HepG2 (cell line): ENCODE results near the gene C2CD3. TPM values are rescaled to one million over a fixed set of nuclear protein-coding genes. Genes with fewer than 3 reads are reported as not detected.
A peak's percentile ranks its signal among the peaks of the same experiment; 100 is the strongest.

Experiments
- EEA1 ChIP-seq: sonication (generic); formaldehyde crosslinking; IDR thresholded peaks from 2 replicates; pipeline ENCODE4 v1.5.1; 2020; ENCODE audit warnings: mild to moderate bottlenecking, missing genetic modification reagents, borderline replicate concordance
- EHMT2 ChIP-seq: fragments of 200-600 bp; sonication (generic); IDR thresholded peaks from 2 replicates; pipeline ENCODE4 v1.7.0; 2017; ENCODE audit warnings: antibody characterized with exemption, low read depth, low read length, borderline replicate concordance
- HCFC1 ChIP-seq: fragments of 150-350 bp; IDR thresholded peaks from 2 replicates; pipeline ENCODE4 v1.6.1; 2014; ENCODE audit warnings: low read depth, low read length
- HDAC6 ChIP-seq: fragments of 200-600 bp; sonication (generic); IDR thresholded peaks from 2 replicates; pipeline ENCODE4 v1.7.0; 2017; ENCODE audit warnings: mild to moderate bottlenecking, antibody characterized with exemption, low read length, low read depth
- KIAA2018 ChIP-seq: sonication (generic); formaldehyde crosslinking; IDR thresholded peaks from 2 replicates; pipeline ENCODE4 v1.5.0; 2020; ENCODE audit warnings: mild to moderate bottlenecking, missing genetic modification reagents, borderline replicate concordance
- MIXL1 ChIP-seq: IDR thresholded peaks from 2 replicates; pipeline ENCODE4 v1.6.1; 2016
- ONECUT2 ChIP-seq: sonication (generic); formaldehyde crosslinking; IDR thresholded peaks from 2 replicates; pipeline ENCODE4 v1.4.0; 2020; ENCODE audit warnings: missing genetic modification reagents
- POLR2A ChIP-seq, 2 experiments: IDR thresholded peaks; 2 replicates each; pipeline ENCODE4 v1.6.1; 2011; ENCODE audit warnings: low read depth in 2 of 2, low read length in 2 of 2, mild to moderate bottlenecking in 1 of 2, moderate library complexity in 1 of 2; ENCODE audit not compliant: insufficient read depth in 1 of 2
- RARG ChIP-seq: sonication (generic); formaldehyde crosslinking; IDR thresholded peaks from 2 replicates; pipeline ENCODE4 v1.4.0; 2020; ENCODE audit warnings: low read depth, mild to moderate bottlenecking, missing genetic modification reagents
- RBAK ChIP-seq: sonication (generic); formaldehyde crosslinking; IDR thresholded peaks from 2 replicates; pipeline ENCODE4 v1.5.1; 2020; ENCODE audit warnings: mild to moderate bottlenecking, missing genetic modification reagents
- SMARCC2 ChIP-seq: fragments of 450-650 bp; IDR thresholded peaks from 2 replicates; pipeline ENCODE4 v1.6.1; 2017; ENCODE audit warnings: antibody characterized with exemption, mild to moderate bottlenecking
- STAG1 ChIP-seq: sonication (generic); formaldehyde crosslinking; IDR thresholded peaks from 2 replicates; pipeline ENCODE4 v1.4.0; 2020; ENCODE audit warnings: missing genetic modification reagents
- TEAD3 ChIP-seq: optimal IDR thresholded peaks from 2 replicates; pipeline ENCODE3; 2016; ENCODE audit warnings: borderline replicate concordance
- TFAP4 ChIP-seq: sonication (generic); IDR thresholded peaks from 2 replicates; pipeline ENCODE4 v1.6.1; 2016; ENCODE audit warnings: low read depth, borderline replicate concordance
- ZBTB20 ChIP-seq: sonication (generic); formaldehyde crosslinking; IDR thresholded peaks from 2 replicates; pipeline ENCODE4 v1.8.1; 2023; ENCODE audit warnings: missing genetic modification reagents, low read depth, mild to moderate bottlenecking, borderline replicate concordance
- ZNF432 ChIP-seq: sonication (generic); formaldehyde crosslinking; IDR thresholded peaks from 2 replicates; pipeline ENCODE4 v1.5.0; 2020; ENCODE audit warnings: missing genetic modification reagents, mild to moderate bottlenecking, borderline replicate concordance
- ZNF44 ChIP-seq: sonication (generic); formaldehyde crosslinking; IDR thresholded peaks from 2 replicates; pipeline ENCODE4 v1.5.1; 2020; ENCODE audit warnings: mild to moderate bottlenecking, missing genetic modification reagents
- ZNF784 ChIP-seq: sonication (generic); formaldehyde crosslinking; IDR thresholded peaks from 2 replicates; pipeline ENCODE4 v1.5.1; 2020; ENCODE audit warnings: missing genetic modification reagents, mild to moderate bottlenecking, borderline replicate concordance
- ZNF788 ChIP-seq: sonication (generic); formaldehyde crosslinking; IDR thresholded peaks from 2 replicates; pipeline ENCODE4 v1.5.0; 2020; ENCODE audit warnings: mild to moderate bottlenecking, missing genetic modification reagents, borderline replicate concordance
- polyA plus RNA-seq, 8 experiments: library from polyadenylated mRNA; depleted of rRNA in 3 of 8; stranded (reverse) in 7 of 8; unstranded in 1 of 8; fragments of >200 nt; fragmentation: Illumina TruSeq in 4 of 8; extraction: Trizol in 4 of 8; gene quantifications; 2 replicates each; pipeline versions ENCODE4 v1.2.1 to v1.2.3, GENCODE V29; 2011 to 2016; ENCODE audit warnings: low read depth in 4 of 8, missing spikeins in 1 of 8, mixed read lengths in 1 of 8; ENCODE audit not compliant: insufficient read depth in 1 of 8
- total RNA-seq, 5 experiments: library from RNA; depleted of rRNA; stranded (reverse); fragments of >200 nt; fragmentation: Illumina TruSeq; extraction: Trizol; gene quantifications; 2 replicates each; pipeline ENCODE4 v1.2.3, GENCODE V29; 2016; ENCODE audit warnings: low read depth in 1 of 5
- TF ChIP-seq, protein P1 (sequence below): sonication (generic); formaldehyde crosslinking; IDR thresholded peaks from 2 replicates; pipeline ENCODE4 v1.4.0; 2020; ENCODE audit warnings: missing genetic modification reagents

C2CD3 gene
- total and polyA plus RNA-seq, 2 of the 13 experiments (the other 11 are each of a cell fraction or from before 2014, with no cell fraction given) = 5.5 to 6.4 TPM

- TF ChIP-seq KIAA2018 (no peak), ZBTB20 (CRISPR knock-in tag) (no peak), TFAP4 (peak; percentile 41; the same call in 1 of the 2 replicates), POLR2A (IDR thresholded peaks at IDR 0.05; ENCODE audit: insufficient read depth in 1 of 2, low read depth in 2 of 2, low read length in 2 of 2) (peak; percentile 47 to 48; a peak in 2 of 4 replicates), ZNF788 (CRISPR knock-in tag) (peak; percentile 83), EEA1 (CRISPR knock-in tag) (no peak), TEAD3 (CRISPR knock-in tag) (no peak), SMARCC2 (no peak), ZNF432 (CRISPR knock-in tag) (no peak), HDAC6 (no peak), RBAK (CRISPR knock-in tag) (no peak), HCFC1 (no peak), RARG (CRISPR knock-in tag) (no peak), ZNF44 (CRISPR knock-in tag) (no peak), ZNF784 (CRISPR knock-in tag) (no peak), ONECUT2 (CRISPR knock-in tag) (no peak), MIXL1 (CRISPR knock-in tag) (no peak), STAG1 (CRISPR knock-in tag) (no peak), EHMT2 (no peak)
- TF ChIP-seq, protein P1, sequence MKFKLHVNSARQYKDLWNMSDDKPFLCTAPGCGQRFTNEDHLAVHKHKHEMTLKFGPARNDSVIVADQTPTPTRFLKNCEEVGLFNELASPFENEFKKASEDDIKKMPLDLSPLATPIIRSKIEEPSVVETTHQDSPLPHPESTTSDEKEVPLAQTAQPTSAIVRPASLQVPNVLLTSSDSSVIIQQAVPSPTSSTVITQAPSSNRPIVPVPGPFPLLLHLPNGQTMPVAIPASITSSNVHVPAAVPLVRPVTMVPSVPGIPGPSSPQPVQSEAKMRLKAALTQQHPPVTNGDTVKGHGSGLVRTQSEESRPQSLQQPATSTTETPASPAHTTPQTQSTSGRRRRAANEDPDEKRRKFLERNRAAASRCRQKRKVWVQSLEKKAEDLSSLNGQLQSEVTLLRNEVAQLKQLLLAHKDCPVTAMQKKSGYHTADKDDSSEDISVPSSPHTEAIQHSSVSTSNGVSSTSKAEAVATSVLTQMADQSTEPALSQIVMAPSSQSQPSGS (CRISPR knock-in tag) = no peak
Observed at GRCh38 chr11:74018331-74019005, 152.3 kb downstream of the C2CD3 start (continued).
